K562 (cell line): ENCODE data around the gene C18orf63. TPM values are rescaled to one million over a fixed set of nuclear protein-coding genes. Genes with fewer than 3 reads are reported as not detected.

Experiments used
- ATAC-seq: fragments of 200-7000 bp; cut with Tn5 transposase; 3 replicates; pipeline ENCODE4 v1.9.1; 2020; ENCODE audit warnings: moderate library complexity
- BruUV-seq: library from RNA; stranded (reverse); fragments of 400-500 nt; replicated peaks from 2 replicates; lab custom pipeline; 2021; lab: Mats Ljungman, UMichigan
- CTCF ChIA-PET: fragments of 300-600 bp; formaldehyde crosslinking; extraction: SDS; loops from one replicate; lab custom pipeline; 2021; ENCODE audit warnings: low intra/inter-chr PET ratio; lab: Yijun Ruan, JAX
- POLR2A ChIA-PET: fragments of 300-600, 350-650 bp; sonication (Branson Sonifier 250); formaldehyde crosslinking; extraction: SDS; loops from one replicate; lab custom pipeline; 2021; ENCODE audit warnings: antibody characterized with exemption, inconsistent platforms; lab: Yijun Ruan, JAX
- DNase-seq, 4 experiments: peaks; one replicate each; pipeline versions ENCODE4 v3.0.0 to v3.0.0-alpha.2; 2011 to 2018; ENCODE audit warnings: low spot score in 3 of 4, mixed read lengths in 3 of 4; ENCODE audit errors: extremely low read depth in 1 of 4
- FAIRE-seq: peaks from 2 replicates; lab custom pipeline; 2011; peaks lifted over from hg19 to GRCh38; lab: Jason Lieb, UNC
- H2AFZ ChIP-seq: 2 replicates; pipeline ENCODE4 v1.6.0; 2011; ENCODE audit warnings: low read depth, low read length, control low read depth, inconsistent platforms
- H3K27ac ChIP-seq: fragments of 200-600 bp; 3 replicates; pipeline ENCODE4 v1.8.0; 2011; ENCODE audit warnings: low read depth, mild to moderate bottlenecking, control low read depth, inconsistent platforms, low read length, moderate library complexity, mixed read lengths; ENCODE audit errors: extremely low read depth
- H3K27me3 ChIP-seq, 2 experiments: fragments of 300-600 bp in 1 of 2; 2 replicates in 1 of 2; 3 replicates in 1 of 2; pipeline versions ENCODE4 v1.6.0 to v1.8.0; 2011; ENCODE audit warnings: inconsistent platforms in 2 of 2, low read length in 2 of 2, mild to moderate bottlenecking in 1 of 2, mixed read lengths in 1 of 2, moderate library complexity in 1 of 2; ENCODE audit not compliant: control insufficient read depth in 2 of 2, insufficient read depth in 2 of 2
- H3K36me3 ChIP-seq: fragments of 300-600 bp; 3 replicates; pipeline ENCODE4 v1.8.0; 2011; ENCODE audit warnings: mild to moderate bottlenecking, low read length, inconsistent platforms; ENCODE audit not compliant: control insufficient read depth, insufficient read depth
- H3K4me1 ChIP-seq, 2 experiments: fragments of 200-600 bp in 1 of 2; replicated peaks in 1 of 2; 2 replicates in 1 of 2; 3 replicates in 1 of 2; pipeline versions ENCODE4 v1.5.1 to v1.8.0; 2011; ENCODE audit warnings: inconsistent platforms in 2 of 2, low read length in 2 of 2, mild to moderate bottlenecking in 1 of 2, mixed read lengths in 1 of 2, moderate library complexity in 1 of 2; ENCODE audit not compliant: control insufficient read depth in 2 of 2, insufficient read depth in 2 of 2
- H3K4me2 ChIP-seq: 2 replicates; pipeline ENCODE4 v1.6.1; 2011; ENCODE audit warnings: low read length, control low read depth, inconsistent platforms, mixed read lengths; ENCODE audit not compliant: insufficient read depth
- H3K4me3 ChIP-seq: fragments of 200-600 bp; sonication (generic), shearing (Covaris generic); 2 replicates; pipeline ENCODE4 v1.5.1; 2016; ENCODE audit warnings: control low read depth, inconsistent platforms
- H3K79me2 ChIP-seq: fragments of 200-600 bp; 3 replicates; pipeline ENCODE4 v1.8.0; 2011; ENCODE audit warnings: low read length, inconsistent platforms; ENCODE audit not compliant: control insufficient read depth, insufficient read depth
- H3K9ac ChIP-seq, 2 experiments: 2 replicates each; pipeline versions ENCODE4 v1.6.0 to v1.6.1; 2011; ENCODE audit warnings: low read depth in 2 of 2, low read length in 2 of 2, control low read depth in 1 of 2, inconsistent platforms in 1 of 2, mild to moderate bottlenecking in 1 of 2, mixed read lengths in 1 of 2; ENCODE audit not compliant: insufficient read depth in 1 of 2
- H3K9me1 ChIP-seq: one replicate; pipeline ENCODE4 v1.6.0; 2011; ENCODE audit warnings: inconsistent platforms, mild to moderate bottlenecking, low read length, moderate library complexity; ENCODE audit not compliant: control insufficient read depth, insufficient read depth
- H3K9me3 ChIP-seq: replicated peaks from 2 replicates; pipeline ENCODE4 v1.5.1; 2011; ENCODE audit warnings: low read depth, low read length, inconsistent platforms; ENCODE audit not compliant: control insufficient read depth, insufficient read depth
- H4K20me1 ChIP-seq: replicated peaks from 2 replicates; pipeline ENCODE4 v1.6.1; 2011; ENCODE audit warnings: low read length, inconsistent platforms, mixed read lengths; ENCODE audit not compliant: control insufficient read depth, insufficient read depth
- FOSL1 ChIP-seq: fragments of 200-800 bp; sonication (Bioruptor generic); conservative IDR thresholded peaks from 2 replicates; pipeline ENCODE4 v1.6.1; 2016; ENCODE audit warnings: missing genetic modification characterization, missing compliant biosample characterization
- FOXJ2 ChIP-seq: fragments of 200-800 bp; sonication (Bioruptor generic); IDR thresholded peaks from 2 replicates; pipeline ENCODE4 v1.6.1; 2016; ENCODE audit warnings: missing genetic modification characterization, missing compliant biosample characterization
- ZBTB17 ChIP-seq: fragments of 450-650 bp; formaldehyde crosslinking; IDR thresholded peaks from 2 replicates; pipeline ENCODE4 v1.4.0; 2020; ENCODE audit warnings: mild to moderate bottlenecking
- ZNF174 ChIP-seq: fragments of 250-450 bp; sonication (Bioruptor Pico); IDR thresholded peaks from 2 replicates; pipeline ENCODE4 v1.4.0; 2020; ENCODE audit warnings: mild to moderate bottlenecking
- WGBS: fragments of 100-300 bp; shearing (Covaris generic); methylation state at CpG from one replicate; pipeline ENCODE4 v1.1.6; 2016; ENCODE audit warnings: low coverage, mixed read lengths; ENCODE audit not compliant: insufficient coverage; ENCODE audit errors: missing lambda C conversion rate; 5-methylcytosine and 5-hydroxymethylcytosine counted together
- in situ Hi-C: fragments of 300-500 bp; cut with MboI; formaldehyde crosslinking; loops from 4 replicates; pipeline ENCODE4 v1.15.0; 2018; ENCODE audit warnings: inconsistent platforms, mixed read lengths
- intact Hi-C: fragments of 100-400 bp; cut with micrococcal nuclease; formaldehyde crosslinking; loops from 2 replicates; pipeline ENCODE4 v1.14.2; 2022
- polyA plus RNA-seq, 8 experiments: library from polyadenylated mRNA; depleted of rRNA in 4 of 8; stranded (reverse) in 5 of 8; unstranded in 3 of 8; fragments of >200 nt; fragmentation: Nextera tagmentation in 2 of 8; fragmentation: Illumina TruSeq in 1 of 8; extraction: Ambion mirVana in 2 of 8; extraction: Trizol in 1 of 8; gene quantifications; 2 replicates each; pipeline versions ENCODE4 v1.2.1 to v1.2.3, GENCODE V29; 2011 to 2014; ENCODE audit warnings: inconsistent platforms in 1 of 8, missing spikeins in 1 of 8
- total RNA-seq, 7 experiments: library from RNA; depleted of rRNA in 6 of 7; stranded (reverse); fragments of >200 nt in 6 of 7; fragmentation: Illumina TruSeq in 2 of 7; extraction: Trizol in 2 of 7; gene quantifications; 2 replicates each; pipeline versions ENCODE4 v1.2.1 to v1.2.3, GENCODE V29; 2011 to 2021; ENCODE audit warnings: low replicate concordance in 1 of 7
- TF ChIP-seq, protein P1 (sequence below), 3 experiments: IDR thresholded peaks in 2 of 3; conservative IDR thresholded peaks in 1 of 3; 2 replicates each; pipeline ENCODE4 v1.5.1; 2011 to 2012; ENCODE audit warnings: low read length in 3 of 3, mild to moderate bottlenecking in 3 of 3, control low read depth in 2 of 3, improper control_type of control experiment in 1 of 3, inconsistent platforms in 1 of 3, low read depth in 1 of 3, mixed read lengths in 1 of 3, moderate library complexity in 1 of 3; ENCODE audit not compliant: insufficient read depth in 2 of 3

Gene C18orf63
- total and polyA plus RNA-seq, 9 of the 15 experiments (the other 6 are each of a cell fraction or from before 2014, with no cell fraction given): not detected

DNA sequence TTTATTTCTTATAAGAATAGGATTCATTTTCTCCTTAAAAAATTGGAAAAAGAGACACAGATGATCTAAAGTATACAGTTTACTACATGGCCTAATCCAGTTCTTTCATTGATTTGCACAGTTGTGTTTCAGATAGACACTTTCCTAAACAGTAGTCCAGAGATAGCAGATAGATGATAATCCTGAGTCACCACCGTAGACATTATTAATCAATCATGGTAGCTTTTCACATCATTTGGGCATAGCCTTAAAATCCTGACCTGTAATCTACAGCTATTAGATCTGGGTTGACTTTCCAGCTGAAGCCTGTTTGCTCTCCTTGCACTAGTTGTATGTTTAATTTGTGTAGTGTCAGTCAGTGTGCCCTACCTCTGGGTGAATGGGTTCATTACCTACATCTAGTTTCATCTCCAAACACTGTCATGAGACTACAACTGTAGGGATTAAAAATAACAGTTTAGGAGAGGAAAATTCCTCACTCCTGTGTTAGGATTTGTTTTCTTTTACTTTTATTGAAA lies 14.1 kb downstream of the C18orf63 start:
- Histone ChIP-seq H3K4me3 (no peak overlapping the region), H3K36me3 (no peaks in the 10 kb centered on the region), H3K4me2 (no peak overlapping the region), H4K20me1 (no peaks in the 10 kb centered on the region), H3K9ac (no peak overlapping the region), H3K27me3 (no peaks in the 10 kb centered on the region), H2AFZ (0 out of 2 replicates have a peak overlapping the region, but pooled peaks have one; percentile 16), H3K9me3 (no peaks in the 10 kb centered on the region), H3K27ac (no peak overlapping the region), H3K9me1 (no peaks in the 10 kb centered on the region), H3K79me2 (no peaks in the 10 kb centered on the region), H3K4me1 (no peaks in the 10 kb centered on the region)
- no TSS peak for BruUV-seq
- ATAC-seq (no peak), DNase-seq (no peak), FAIRE-seq (no peak)
- in situ Hi-C loops (no loop called here), intact Hi-C loops (no loop called here)
- 0% methylated on average over 1 of the region's 1 CpG for WGBS
- no peak for TF ChIP-seq FOXJ2 (tag)
- TF ChIP-seq FOSL1 (tag): 0 out of 2 replicates have a peak, but pooled peaks have one; percentile 19
- no peak for TF ChIP-seq ZNF174 (CRISPR knock-in tag)
- peak; percentile 89 for TF ChIP-seq ZBTB17 (CRISPR knock-in tag)
- POLR2A ChIA-PET: no interaction called here
- CTCF ChIA-PET: no interaction called here

DNA sequence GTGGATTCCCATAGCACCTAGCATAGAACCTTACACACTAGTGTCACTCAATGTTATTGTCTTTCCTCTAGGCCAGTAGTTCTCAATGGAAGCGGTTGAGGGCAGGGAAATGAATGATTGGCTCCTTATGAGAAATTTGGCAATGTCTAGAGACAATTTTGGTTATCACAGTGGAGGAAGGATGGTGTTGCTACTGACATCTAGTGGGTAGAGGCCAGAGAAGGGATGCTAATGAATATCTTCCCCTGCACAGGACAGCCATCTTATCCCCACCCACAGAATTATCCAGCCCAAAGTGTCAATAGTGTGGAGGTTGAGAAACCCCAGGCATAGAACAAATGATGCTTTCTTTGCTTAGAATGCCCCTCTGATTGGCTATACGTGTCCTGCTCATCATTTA lies 15.8 kb downstream of the C18orf63 start:
- intact Hi-C loops (no loop called here), in situ Hi-C loops (no loop called here)
- peak overlapping the region; percentile 51; the same call in 1 of the 2 replicates for H2AFZ ChIP-seq
- no peaks in the 10 kb centered on the region for H4K20me1 ChIP-seq
- no peaks in the 10 kb centered on the region; a peak in 1 of 5 replicates for H3K4me1 ChIP-seq
- WGBS: 4% methylated on average over 2 of the region's 2 CpGs
- DNase-seq: peak in 2 of 4 experiments; percentile 6 to 32
- H3K27me3 ChIP-seq: no peaks in the 10 kb centered on the region
- H3K36me3 ChIP-seq: no peaks in the 10 kb centered on the region
- no peaks in the 10 kb centered on the region for H3K9me1 ChIP-seq
- H3K4me2 ChIP-seq: no peak overlapping the region
- no peaks in the 10 kb centered on the region for H3K79me2 ChIP-seq
- BruUV-seq: no TSS peak
- no peak overlapping the region for H3K4me3 ChIP-seq
- ATAC-seq: peak; percentile 75
- no peak for FAIRE-seq
- H3K9ac ChIP-seq: no peak overlapping the region
- H3K27ac ChIP-seq: no peak overlapping the region
- ChIA-PET POLR2A (no interaction called here), CTCF (interaction anchor here (0.6 kb wide), 1 partner anchor 134 kb away, joined by 5 read pairs; no protein-coding TSS in a partner anchor)
- no peaks in the 10 kb centered on the region for H3K9me3 ChIP-seq
- TF ChIP-seq, protein P1, sequence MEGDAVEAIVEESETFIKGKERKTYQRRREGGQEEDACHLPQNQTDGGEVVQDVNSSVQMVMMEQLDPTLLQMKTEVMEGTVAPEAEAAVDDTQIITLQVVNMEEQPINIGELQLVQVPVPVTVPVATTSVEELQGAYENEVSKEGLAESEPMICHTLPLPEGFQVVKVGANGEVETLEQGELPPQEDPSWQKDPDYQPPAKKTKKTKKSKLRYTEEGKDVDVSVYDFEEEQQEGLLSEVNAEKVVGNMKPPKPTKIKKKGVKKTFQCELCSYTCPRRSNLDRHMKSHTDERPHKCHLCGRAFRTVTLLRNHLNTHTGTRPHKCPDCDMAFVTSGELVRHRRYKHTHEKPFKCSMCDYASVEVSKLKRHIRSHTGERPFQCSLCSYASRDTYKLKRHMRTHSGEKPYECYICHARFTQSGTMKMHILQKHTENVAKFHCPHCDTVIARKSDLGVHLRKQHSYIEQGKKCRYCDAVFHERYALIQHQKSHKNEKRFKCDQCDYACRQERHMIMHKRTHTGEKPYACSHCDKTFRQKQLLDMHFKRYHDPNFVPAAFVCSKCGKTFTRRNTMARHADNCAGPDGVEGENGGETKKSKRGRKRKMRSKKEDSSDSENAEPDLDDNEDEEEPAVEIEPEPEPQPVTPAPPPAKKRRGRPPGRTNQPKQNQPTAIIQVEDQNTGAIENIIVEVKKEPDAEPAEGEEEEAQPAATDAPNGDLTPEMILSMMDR (IDR thresholded peaks at IDR 0.05 in 2 of 3, conservative IDR thresholded peaks at IDR 0.05 in 1 of 3; ENCODE audit: insufficient read depth in 2 of 3, low read depth in 1 of 3, low read length in 3 of 3): peak; percentile 30 to 58 (median 30); a peak in 3 of 6 replicates
